Testis (tissue), 2 donors: ENCODE data around the gene KPTN.

Source experiments
- POLR2A ChIP-seq: fragments of 450-650 bp; IDR thresholded peaks from one replicate; pipeline ENCODE4 v1.6.1; 2017; ENCODE audit warnings: antibody characterized with exemption, mild to moderate bottlenecking, moderate library complexity
- TF ChIP-seq, protein P1 (sequence below), 3 experiments: fragments of 450-650 bp in 2 of 3; fragments of 200-600 bp in 1 of 3; sonication (generic) in 1 of 3; IDR thresholded peaks; one replicate each; pipeline ENCODE4 v1.5.1; 2016 to 2019; ENCODE audit warnings: antibody characterized with exemption in 3 of 3, mild to moderate bottlenecking in 2 of 3, moderate library complexity in 1 of 3

- TF ChIP-seq, protein P1, sequence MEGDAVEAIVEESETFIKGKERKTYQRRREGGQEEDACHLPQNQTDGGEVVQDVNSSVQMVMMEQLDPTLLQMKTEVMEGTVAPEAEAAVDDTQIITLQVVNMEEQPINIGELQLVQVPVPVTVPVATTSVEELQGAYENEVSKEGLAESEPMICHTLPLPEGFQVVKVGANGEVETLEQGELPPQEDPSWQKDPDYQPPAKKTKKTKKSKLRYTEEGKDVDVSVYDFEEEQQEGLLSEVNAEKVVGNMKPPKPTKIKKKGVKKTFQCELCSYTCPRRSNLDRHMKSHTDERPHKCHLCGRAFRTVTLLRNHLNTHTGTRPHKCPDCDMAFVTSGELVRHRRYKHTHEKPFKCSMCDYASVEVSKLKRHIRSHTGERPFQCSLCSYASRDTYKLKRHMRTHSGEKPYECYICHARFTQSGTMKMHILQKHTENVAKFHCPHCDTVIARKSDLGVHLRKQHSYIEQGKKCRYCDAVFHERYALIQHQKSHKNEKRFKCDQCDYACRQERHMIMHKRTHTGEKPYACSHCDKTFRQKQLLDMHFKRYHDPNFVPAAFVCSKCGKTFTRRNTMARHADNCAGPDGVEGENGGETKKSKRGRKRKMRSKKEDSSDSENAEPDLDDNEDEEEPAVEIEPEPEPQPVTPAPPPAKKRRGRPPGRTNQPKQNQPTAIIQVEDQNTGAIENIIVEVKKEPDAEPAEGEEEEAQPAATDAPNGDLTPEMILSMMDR (IDR thresholded peaks at IDR 0.05) = no peak
- TF ChIP-seq POLR2A = no peak
Measured at GRCh38 chr19:47445527-47445926, 38.5 kb downstream of the KPTN start.
